IPS DF 4.7 (cell line): ENCODE data around the gene CTAGE1.
"Not testable (repeated sequence)": the region's sequence is repeated elsewhere in the genome, so short reads cannot be mapped to it uniquely, and the experiment has no call there.

Source experiments
- DNase-seq: peaks from one replicate; pipeline ENCODE4 v3.0.0-alpha.2; 2013; ENCODE audit warnings: low spot score; ENCODE audit errors: extremely low read depth

Gene CTAGE1

GRCh38 chr18:22394428-22394827 lies 23.3 kb downstream of the CTAGE1 start:
- DNase-seq, result no peak

GRCh38 chr18:22393164-22393563 lies 24.6 kb downstream of the CTAGE1 start:
- DNase-seq, result not testable (repeated sequence)

- no peak for DNase-seq
These were observed 26.0 kb downstream of the CTAGE1 start for GRCh38 chr18:22391407-22392345.

DNA sequence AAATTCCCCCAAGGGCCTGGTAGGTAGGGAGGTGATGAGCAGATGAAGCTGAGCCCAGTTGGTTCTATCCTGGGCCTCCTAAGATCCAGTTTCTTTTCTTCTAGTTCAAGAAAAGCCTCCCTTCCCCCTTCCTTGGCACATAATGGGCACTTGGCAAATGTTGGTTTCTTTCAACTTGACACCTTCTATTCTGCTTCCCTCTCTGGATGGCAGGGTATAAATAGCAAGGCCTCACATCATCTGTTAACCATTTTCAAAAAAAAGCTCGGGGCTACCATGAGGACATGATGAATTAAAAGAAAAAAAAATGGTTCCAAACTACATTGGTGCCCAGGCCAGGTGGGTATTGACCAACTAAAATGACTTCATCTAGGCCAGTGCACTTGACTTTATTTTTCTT lies 29.9 kb downstream of the CTAGE1 start:
- DNase-seq, result no peak

GRCh38 chr18:22387364-22387763 lies 30.4 kb downstream of the CTAGE1 start:
- DNase-seq, result no peak

DNA sequence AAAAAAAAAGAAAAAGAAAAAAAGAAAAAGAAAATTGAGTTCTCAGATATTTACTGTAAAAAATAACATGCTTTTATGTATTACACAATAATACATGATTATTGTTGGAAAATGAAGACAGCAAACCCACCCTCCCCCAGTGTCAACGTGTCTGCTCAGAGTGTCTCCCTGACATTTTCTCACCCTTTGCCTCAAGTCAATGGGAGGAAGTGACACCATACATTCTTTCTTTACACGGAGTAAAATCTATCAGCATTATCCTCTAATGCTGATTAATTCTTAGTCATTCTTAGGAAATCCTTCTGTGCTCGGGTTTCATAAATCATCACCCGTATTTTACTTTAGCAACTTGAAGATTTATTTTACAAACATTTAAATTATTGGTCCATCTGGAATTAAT lies 32.0 kb downstream of the CTAGE1 start:
- DNase-seq, result no peak

DNA sequence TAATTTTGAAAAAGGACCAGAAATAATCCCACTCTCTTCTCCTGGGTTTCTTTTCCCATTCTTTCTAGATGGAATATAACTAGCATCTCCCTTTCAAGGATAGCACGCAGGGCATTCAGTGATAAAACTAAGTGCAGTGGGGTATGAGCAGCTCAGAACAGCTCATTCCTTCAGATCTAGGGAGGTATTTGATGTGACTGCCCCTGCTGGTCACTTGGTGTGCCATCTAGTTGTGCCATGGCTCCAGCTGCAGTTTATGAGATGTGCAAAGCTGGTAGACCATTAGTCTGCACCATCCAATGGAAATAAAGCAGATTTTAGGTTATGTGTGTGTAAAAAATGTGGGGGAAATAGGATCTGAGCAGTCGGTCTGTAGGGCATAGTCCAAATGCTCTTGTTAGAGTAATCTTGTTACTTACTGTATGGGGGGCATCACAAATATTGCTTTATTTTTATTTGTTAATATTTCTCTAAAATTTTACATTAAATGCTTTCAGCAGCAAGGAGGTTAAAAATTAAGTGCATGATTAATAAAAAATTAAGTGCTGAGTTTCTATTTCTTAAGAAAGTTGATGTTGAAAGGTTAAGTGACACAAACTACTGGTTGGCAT lies 38.9 kb downstream of the CTAGE1 start:
- no peak for DNase-seq

DNA sequence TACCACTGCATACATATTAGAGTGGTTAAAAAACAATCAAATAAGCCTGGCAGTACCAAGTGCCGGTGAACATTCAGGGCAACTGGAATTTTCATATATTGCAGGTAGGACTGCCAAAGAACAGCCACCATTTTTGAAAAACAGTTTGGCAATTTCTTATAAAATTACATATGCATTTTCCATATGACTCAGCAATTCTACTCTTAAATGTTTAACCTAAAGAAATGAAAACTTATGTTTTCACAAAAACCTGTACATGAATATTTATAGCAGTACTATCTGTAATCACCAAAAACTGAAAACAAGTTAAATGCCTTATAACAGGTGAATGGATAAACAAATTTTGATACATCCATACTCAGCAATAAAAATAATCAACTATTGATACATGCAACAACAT lies 39.9 kb downstream of the CTAGE1 start:
- DNase-seq, result no peak

GRCh38 chr18:22370414-22370813 lies 47.3 kb downstream of the CTAGE1 start:
- no peak for DNase-seq

DNA sequence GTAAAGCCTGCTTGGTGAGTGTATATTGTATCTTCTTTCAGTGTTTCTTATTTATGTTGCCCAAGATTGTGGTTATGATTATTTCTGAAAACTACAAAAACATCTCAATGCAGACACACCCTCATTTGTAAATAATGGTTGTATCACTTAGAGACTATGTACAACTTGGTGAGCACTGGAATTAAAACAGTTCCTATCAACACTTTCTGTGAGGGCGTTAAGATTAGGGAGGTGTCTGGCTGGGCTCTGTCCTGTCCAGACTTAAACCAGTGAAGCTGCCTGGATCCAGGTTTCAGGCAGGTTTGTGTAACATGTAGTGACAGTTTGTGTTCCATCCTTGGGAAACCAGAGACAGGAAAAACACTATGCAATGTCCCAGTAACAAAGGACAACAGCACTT lies 49.7 kb downstream of the CTAGE1 start:
- DNase-seq, result no peak

DNA sequence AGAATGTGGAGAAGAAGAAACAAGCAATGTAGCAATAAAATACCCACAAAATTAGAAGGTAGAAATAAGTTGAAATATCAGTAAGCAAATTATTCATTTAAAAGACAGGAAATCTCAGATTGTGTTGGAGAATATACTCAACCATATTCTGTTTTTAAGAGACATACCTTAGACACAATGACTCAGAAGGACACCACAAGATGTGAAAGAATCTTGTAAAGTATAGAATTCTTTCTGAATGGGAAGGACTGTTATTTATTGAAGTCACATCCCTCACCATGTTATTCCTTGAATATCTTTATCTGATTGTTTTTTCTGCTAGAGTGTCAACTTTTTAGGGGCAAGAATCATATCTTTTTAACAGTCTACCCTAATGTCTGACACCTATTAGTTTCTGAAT lies 50.4 kb downstream of the CTAGE1 start:
- DNase-seq, result no peak

- DNase-seq, result no peak
These were observed 53.8 kb downstream of the CTAGE1 start for GRCh38 chr18:22363867-22364463.
